Stromal cell of bone marrow (primary cell): ENCODE data around the gene HNRNPC.

Experiments used
- DNase-seq: peaks from one replicate; pipeline ENCODE4 v3.0.0-alpha.2; 2012; ENCODE audit warnings: low read depth

The HNRNPC gene

GRCh38 chr14:21210023-21210422 lies 59.2 kb downstream of the HNRNPC start:
- no peak for DNase-seq

DNA sequence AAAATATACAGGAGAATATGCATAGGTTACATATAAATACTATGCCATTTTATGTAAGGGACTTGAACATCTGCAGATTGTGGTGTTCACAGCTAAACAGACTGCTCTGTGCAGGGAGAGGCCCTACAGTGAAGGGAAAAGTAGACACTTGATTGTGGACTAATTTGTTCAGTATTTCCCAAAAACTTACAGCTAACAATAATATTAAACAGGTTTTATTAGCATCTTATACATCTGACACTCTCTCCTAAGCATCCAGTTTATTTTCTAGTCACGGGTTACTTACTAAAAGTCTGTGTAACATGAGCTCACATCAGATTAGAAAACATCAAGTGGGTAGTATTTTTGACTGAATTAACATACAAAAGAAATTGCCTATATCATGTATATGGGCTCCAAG lies 60.1 kb downstream of the HNRNPC start:
- no peak for DNase-seq

DNA sequence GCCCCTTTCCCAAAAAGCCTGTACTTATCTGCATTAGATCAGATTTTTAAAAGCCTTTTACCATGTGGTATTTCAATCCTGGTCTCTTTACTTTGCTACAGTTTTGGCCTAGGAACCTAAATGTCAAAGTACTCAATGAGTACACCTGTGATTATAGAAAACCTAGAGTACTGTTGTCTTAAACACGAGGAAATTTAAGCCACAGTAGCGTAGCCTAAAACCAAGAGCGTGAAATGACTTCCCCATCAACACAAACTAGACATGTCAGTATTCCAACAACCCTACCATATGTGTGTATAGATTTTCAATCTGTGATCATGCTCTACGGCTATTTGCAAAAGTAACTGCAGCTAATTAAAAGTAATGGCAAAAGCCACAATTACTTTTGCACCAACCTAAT lies 60.7 kb downstream of the HNRNPC start:
- DNase-seq, result no peak

GRCh38 chr14:21206753-21207684 lies 62.2 kb downstream of the HNRNPC start:
- DNase-seq, result no peak

GRCh38 chr14:21205678-21206581 lies 63.3 kb downstream of the HNRNPC start:
- no peak for DNase-seq

- no peak for DNase-seq
These were observed 64.1 kb downstream of the HNRNPC start for GRCh38 chr14:21205026-21205677.

DNA sequence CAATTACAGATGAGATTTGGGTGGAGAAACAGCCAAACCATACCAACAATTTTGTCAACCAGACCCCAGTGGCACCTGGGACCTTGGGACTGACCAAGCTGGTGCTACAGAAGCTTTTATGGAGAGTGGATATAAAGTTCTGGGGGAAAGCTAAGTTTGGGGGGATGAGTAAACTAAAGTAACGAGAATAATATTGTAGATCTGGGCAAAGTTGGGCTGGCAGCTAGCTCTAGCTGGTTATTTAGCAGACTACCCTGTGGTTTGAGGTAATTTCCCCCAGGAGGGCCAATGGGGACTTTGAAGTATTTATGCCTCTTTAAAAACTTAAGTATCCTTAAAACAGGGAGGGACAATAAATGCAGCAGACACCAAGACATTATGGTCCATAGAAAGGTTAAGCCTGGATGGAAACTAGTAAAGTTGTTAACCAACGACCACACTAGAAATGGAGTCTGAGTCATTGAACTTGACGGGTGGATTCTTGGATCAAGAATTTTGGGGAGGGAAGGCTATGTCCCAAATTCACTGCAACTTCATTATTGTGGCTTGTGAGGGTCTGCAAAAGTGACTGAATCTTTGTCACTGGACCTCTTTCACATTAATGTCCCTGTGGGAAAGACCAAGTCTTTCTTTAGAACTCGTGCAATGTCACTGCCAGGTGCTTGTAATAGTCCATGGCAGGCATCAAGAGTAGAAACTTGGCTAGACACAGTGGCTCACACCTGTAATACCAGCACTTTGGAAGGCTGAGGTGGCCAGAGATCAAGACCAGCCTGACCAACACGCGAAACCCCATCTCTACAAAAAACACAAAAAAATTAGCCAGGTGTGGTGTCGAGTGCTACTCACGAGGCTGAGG lies 64.8 kb downstream of the HNRNPC start:
- no peak for DNase-seq

- DNase-seq, result no peak
These were observed 65.6 kb downstream of the HNRNPC start for GRCh38 chr14:21203470-21204166.

DNA sequence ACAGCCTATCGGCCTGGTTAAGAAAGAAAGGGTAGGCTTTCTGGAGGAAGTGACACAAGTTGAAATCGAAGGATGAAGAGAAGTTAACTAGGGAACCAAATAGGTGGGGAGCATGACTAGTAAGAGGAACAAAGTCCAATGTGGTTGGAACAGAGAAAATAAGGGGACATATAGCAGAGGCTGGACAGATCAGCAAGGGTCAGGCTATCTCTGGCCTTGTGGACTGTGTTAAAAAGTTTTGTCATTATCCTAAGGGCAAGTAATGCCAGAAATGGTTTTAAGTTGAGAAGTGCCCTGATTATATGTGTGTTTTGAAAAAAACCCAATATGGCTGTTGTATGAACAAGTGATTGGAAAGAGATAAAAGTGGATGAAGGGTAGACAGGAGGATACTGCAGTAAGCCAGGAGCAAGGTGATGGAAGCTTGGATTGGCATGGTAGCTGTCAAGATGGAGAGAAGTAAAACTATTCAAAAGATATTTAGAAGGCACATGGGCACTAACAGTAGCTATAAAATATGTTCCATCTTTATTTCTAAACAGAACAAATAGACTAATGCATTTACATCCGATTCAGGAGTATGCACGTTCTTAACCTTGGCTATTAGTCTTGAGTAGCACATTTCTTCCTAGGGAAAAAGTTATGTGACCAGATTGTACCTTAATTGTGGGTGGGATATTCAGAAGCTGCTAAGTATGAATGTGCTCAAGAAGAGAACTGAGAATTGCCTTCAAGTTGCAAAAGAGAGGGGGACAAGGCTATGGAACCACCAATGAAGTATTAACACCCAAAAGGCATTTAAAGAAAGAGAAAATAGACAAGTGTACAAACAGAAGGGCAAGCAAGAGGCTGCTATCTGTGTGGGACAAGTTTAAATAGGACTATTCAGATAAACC lies 66.5 kb downstream of the HNRNPC start:
- no peak for DNase-seq

DNA sequence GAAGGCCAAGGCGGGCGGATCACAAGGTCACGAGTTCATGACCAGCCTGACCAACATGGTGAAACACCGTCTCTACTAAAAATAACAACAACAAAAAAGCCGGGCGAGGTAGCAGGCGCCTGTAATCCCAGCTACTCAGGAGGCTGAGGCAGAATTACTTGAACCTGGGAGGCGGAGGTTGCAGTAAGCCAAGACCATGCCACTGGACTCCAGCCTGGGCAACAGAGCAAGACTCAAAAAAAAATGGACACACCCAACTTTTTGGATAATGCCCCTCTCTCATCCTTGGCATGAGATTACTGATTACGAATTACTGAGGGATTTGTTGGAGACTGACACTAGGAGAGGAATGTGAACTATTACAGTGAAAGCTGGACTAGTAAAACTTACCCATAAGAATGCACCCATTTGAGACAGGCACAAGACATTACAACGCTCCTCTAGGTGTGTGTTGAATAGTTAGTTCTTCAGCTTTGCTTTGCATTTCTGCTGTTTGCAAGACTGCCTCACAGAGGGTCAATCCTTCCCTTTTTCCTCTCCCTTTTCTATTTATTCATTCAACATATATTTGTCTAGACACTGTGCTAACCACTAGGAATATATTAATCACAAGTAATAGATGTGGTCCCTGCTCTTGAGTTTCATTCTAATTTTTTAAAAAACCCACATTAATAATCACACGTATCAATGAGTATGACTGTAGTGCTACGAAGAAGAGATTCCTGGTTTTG lies 67.3 kb downstream of the HNRNPC start:
- DNase-seq, result no peak

DNA sequence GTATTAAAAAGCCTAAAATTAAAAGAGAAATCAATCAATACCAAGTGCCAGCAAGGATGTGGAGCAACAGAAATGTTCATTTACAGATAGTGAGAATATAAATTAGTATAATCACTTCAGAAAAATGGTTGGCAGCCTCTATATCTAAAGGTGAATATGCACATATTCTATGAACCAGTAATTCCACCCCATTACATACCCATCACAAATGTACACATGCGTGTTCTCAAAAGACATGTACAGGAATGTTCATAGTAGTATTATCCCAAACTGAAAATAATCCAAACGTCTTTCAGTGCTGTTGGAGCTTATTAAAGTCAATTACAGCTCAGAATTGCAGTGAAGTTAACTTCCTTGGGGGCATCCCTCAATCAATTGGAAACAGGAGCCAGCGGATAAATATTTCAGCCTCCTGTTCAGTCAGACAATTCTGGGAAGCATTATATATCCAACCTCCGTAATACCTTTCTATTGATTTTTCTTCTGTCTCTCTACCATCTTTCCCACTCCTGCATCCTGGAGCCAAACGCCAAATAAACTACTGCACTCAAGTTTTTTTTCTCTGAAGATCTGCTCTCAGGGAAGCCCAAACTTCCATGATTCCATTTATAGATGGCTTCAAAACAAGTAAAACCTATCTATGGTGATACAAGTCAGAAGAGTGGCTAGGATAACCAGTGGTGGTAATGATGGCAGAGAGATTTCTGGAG lies 68.3 kb downstream of the HNRNPC start:
- no peak for DNase-seq

DNA sequence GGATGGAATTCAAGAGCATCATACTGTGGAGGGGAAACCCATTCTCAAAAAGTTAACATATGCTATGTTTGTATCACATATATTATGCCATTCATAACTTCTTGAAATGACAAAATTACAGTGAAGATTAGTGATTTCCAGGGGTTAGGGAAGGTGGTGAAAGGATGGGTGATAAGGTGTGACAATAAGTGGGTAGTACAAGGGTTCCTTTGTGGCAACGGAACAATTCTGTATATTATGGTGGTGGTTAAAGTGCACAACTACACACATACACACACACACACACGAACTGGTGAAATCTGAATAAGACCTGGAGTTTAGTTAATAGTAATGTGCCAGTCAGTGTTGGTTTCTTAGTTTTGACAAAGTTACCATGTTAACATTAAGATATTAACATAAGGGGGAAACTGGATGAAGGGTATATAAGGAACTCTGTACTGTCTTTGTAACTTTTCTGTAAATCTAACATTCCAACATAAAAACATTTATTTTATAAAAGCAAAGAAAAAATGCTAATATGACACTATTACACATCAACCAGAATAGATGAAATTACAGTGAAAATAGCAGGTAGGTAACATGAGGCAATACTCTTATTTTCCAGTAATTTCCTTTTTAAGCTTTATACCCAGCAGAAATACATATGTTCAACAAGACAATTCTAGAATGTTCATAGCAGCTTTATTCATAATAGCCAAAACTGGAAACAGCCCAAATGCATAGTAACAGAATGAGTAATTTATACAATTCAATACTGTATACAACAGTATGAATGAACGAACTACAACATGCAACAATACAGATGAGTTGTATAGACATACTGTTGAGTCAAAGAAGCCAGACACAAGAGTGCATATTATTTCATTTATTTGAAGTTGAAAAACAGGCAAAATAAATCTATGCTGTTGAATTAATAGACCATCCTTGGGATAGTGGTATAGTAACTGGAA lies 69.4 kb downstream of the HNRNPC start:
- no peak for DNase-seq

DNA sequence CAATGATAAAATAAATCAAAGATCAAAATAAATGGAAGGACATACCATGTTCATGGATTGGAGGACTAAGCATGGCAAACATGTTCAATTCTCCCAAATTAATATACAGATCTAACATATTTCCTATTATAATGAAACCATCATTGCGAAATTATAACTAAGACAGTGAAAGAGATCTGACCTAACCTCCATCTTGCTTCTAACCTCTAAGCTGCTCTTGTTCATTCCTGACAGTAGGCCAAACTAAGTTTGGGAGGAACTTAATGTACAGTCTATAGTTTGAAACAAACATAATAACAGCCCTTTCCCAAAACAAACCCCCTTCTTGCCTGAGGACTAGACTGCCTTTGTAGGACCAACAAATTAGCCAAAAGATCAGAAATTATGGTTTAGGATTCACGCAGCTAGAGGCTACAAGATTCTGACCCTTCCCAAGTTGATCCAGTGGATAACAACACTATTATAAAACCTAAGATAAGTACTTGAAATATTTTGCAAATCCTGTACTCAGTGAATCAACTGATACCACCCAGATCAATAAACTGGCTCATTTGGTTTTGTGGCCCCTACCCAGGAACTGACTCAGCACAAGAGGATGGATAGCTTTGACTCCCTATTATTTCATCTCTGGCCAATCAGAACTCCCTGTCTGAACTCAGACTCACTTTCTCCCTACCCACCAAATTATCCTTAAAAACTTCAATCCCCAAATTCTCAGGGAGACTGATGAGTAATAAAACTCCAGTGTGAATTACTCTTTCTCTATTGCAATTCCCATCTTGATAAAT lies 71.6 kb downstream of the HNRNPC start:
- DNase-seq, result no peak

DNA sequence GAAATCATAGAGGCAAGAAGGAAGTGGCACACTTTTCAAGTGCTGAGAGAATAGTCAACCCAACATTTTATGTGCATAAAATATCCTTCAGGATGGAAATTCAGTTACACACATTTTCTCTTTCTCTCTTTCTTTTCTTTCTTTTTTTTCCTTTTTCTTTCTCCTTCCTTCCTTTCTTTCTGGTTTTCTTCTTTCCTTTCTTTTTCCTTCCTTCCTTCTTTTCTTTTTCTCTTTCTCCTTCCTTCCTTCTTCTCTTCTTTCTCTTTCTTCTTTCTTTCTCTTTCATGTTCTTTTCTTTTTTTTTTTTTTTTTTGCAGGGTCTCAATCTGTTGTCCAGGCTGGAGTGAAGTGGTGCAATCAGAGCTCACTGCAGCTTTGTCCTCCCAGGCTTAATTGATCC lies 74.6 kb downstream of the HNRNPC start:
- DNase-seq, result no peak

GRCh38 chr14:21192875-21193535 lies 76.2 kb downstream of the HNRNPC start:
- DNase-seq, result no peak

GRCh38 chr14:21192447-21192822 lies 76.8 kb downstream of the HNRNPC start:
- DNase-seq, result no peak
